GM18498 (cell line): ENCODE results near the gene FOXC1.

ENCODE experiments used
- ATAC-seq: cut with Tn5 transposase; IDR thresholded peaks from one replicate; pipeline ENCODE4 v1.9.1; 2021; ENCODE audit warnings: mild to moderate bottlenecking, moderate library complexity; ENCODE audit not compliant: unreplicated experiment

Gene FOXC1

GRCh38 chr6:1611572-1612298 is 2.0 kb downstream of the FOXC1 start:
- ATAC-seq: no peak

- no peak for ATAC-seq
These were observed 2.7 kb downstream of the FOXC1 start for GRCh38 chr6:1612299-1612973.

GRCh38 chr6:1612974-1613306 is 3.2 kb downstream of the FOXC1 start:
- no peak for ATAC-seq

GRCh38 chr6:1613346-1613687 is 3.6 kb downstream of the FOXC1 start:
- no peak for ATAC-seq

GRCh38 chr6:1613688-1614447 is 4.2 kb downstream of the FOXC1 start:
- ATAC-seq: no peak

GRCh38 chr6:1614448-1615150 is 4.9 kb downstream of the FOXC1 start:
- no peak for ATAC-seq

- no peak for ATAC-seq
These were observed 5.6 kb downstream of the FOXC1 start for GRCh38 chr6:1615151-1615852.

GRCh38 chr6:1615853-1616420 is 6.2 kb downstream of the FOXC1 start:
- no peak for ATAC-seq

- no peak for ATAC-seq
These were observed 7.2 kb downstream of the FOXC1 start for GRCh38 chr6:1616701-1617463.

- no peak for ATAC-seq
These were observed 8.0 kb downstream of the FOXC1 start for GRCh38 chr6:1617466-1618310.

GRCh38 chr6:1618311-1619097 is 8.8 kb downstream of the FOXC1 start:
- no peak for ATAC-seq

- ATAC-seq: no peak
These were observed 9.5 kb downstream of the FOXC1 start for GRCh38 chr6:1619098-1619672.

- no peak for ATAC-seq
These were observed 10.2 kb downstream of the FOXC1 start for GRCh38 chr6:1619673-1620503.

GRCh38 chr6:1620504-1621069 is 10.9 kb downstream of the FOXC1 start:
- no peak for ATAC-seq

- ATAC-seq: no peak
These were observed 11.5 kb downstream of the FOXC1 start for GRCh38 chr6:1621070-1621701.

- no peak for ATAC-seq
These were observed 12.6 kb downstream of the FOXC1 start for GRCh38 chr6:1622220-1622850.
